ENCODE results near the gene KCNE2.

KCNE2 gene

DNA sequence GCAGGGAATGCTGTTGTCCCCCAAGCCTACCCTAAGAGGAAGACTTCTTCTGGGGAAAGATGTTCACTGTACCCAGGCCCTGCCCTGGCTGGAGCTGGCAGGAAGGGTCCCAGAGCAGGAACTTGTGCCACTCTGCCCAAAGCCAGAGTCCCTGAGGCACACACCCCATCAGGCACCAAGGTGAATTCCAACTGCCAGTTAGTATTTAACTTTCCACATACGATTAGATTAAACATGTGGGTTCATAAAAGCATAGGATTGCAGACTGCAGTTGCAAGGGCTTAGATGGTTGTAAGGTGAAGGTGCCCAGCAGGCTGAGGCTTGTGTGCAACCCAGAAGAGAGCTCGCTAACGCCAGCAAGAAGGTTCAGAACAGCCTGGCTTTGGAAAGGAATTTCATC lies at the start of gene KCNE2:
TSS of gene KCNE2 (plus strand) at position 274 of the 400 bp plus-strand sequence. CDS start 6,473 bp downstream, outside the sequence.
- Histone ChIP-seq H3K4me3 (no peak within 1 kb of the TSS), H3K27ac (no peak within 1 kb of the TSS)

DNA sequence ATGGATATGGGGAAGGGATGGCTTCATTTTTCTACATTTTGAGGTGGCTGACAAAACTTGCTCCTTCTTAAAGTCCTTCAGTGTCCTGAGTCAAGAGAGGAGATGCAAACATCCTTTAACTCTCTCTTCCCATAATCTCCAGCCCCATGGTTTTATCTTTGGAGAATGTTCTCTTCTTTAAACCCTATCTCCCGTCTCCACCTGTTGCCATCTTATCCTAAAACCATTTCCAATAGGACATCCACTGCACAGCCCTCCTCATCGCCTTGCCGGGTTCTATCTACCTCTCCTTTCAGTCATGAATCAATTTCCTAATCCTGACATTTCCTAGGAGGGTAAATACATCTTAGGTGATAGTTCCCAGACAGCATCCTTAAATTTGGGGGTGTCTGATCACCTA lies 44.2 kb upstream of the KCNE2 start:
- Histone ChIP-seq H3K27ac (peak overlapping the region in 2 of 21 experiments; percentile 22 to 44), H3K4me3 (no peak overlapping the region)

DNA sequence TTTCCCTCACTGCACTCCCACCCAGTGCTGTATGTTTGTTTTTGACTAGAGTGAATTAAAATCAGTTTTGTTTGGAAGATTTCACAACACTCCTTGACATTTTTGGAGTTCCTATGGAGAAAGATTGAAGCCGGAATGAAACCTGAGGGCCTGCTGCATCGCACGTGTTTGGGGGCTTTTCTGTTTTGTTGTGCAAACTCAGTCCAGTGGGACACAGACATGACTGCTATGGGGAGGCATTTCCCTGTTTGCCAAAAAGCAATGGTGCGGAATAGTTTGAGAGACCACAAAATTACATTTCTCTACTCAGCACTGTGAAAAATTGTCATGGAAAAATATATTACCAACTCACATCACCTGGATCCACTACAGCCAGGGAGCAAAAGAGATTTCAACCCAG lies 43.8 kb upstream of the KCNE2 start:
- Histone ChIP-seq H3K4me3 (no peak overlapping the region), H3K27ac (peak overlapping the region in 5 of 21 experiments; percentile 16 to 66 (median 43))

DNA sequence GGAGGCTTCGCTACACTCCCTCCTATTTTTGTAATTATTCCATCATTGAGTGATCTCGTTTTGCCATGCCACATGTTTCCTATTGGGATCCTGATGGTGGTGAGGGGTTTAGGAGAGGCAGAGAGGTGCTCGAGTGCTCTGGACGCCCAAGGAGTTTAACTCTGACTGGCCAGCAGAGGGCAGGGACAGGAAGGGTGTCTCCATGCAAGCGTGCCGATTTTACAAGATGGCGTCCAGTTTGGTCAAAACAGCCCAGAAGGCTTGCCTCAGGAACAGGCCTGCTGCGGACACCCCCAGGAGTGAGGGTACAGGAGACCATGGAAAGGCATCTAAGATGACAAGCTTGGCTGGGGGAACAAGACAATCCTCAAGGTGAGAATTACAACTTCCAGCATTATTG lies 33.8 kb upstream of the KCNE2 start:
- no peak overlapping the region for H3K4me3 ChIP-seq
- no peak overlapping the region for H3K27ac ChIP-seq

DNA sequence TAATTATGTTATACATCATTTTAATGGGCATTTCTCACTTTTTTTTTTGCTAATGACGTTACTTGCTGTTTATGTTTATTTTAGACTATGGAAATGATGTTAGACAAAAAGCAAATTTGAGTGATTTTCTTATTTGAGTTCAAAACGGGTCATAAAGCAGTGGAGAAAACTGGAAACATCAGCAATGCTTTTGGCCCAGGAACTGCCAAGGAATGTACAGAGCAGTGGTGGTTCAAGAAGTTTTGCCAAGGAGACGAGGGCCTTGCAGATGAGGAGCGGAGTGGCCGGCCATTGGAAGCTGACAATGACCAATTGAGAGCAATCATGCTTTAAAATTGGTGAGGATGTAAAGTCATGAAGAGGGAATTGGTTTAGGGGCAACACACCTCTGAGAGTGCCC lies 32.1 kb upstream of the KCNE2 start:
- no peak overlapping the region for H3K4me3 ChIP-seq
- peak overlapping the region in 1 of 21 experiments; percentile 86 for H3K27ac ChIP-seq

GRCh38 chr21:34332347-34332746 lies 31.5 kb upstream of the KCNE2 start:
- Histone ChIP-seq H3K4me3 (no peak overlapping the region), H3K27ac (peak overlapping the region in 5 of 21 experiments; percentile 10 to 86 (median 57))

GRCh38 chr21:34333121-34333739 lies 30.6 kb upstream of the KCNE2 start:
- no peak overlapping the region for H3K4me3 ChIP-seq
- peak overlapping the region in 6 of 21 experiments; percentile 41 to 86 (median 56) for H3K27ac ChIP-seq

- Histone ChIP-seq H3K4me3 (no peak overlapping the region), H3K27ac (peak overlapping the region in 8 of 21 experiments; percentile 4 to 72 (median 56))
These were observed 28.5 kb upstream of the KCNE2 start for GRCh38 chr21:34335316-34335715.

- Histone ChIP-seq H3K4me3 (no peak overlapping the region), H3K27ac (peak overlapping the region in 8 of 21 experiments; percentile 16 to 72 (median 57))
These were observed 27.6 kb upstream of the KCNE2 start for GRCh38 chr21:34336245-34336644.

DNA sequence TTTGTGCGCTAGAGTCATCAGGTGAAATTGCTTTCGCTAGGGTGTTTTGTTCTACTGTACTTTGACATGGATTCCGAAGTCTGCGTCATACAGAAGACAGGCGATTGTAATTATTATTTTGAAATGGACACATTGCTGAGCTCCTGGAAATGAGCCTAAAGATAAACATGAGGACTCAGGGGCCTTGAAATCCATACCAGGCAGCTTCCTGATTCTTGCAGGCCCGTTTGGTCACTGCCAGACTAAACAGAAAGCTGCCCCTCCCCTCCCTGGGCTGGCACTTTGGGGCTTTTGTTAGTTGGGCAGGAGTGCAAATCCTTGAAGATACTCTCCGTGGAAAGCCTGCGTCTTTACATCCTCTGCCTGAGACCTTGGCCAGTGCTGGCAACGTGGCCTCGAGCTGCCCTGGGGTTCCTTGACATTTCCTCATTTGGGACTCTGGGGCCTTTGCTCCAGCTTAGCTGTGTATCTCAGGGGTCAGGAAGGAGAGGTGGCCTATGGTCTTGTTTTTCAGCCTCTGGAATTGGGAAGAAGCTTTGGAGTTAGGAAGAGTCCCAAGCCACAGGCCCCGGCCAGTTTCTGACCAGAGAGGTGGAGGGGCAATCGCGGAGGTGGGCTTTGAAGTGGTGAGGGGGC lies 26.9 kb upstream of the KCNE2 start:
- Histone ChIP-seq H3K27ac (peak overlapping the region in 6 of 21 experiments; percentile 7 to 72 (median 40)), H3K4me3 (no peak overlapping the region)

DNA sequence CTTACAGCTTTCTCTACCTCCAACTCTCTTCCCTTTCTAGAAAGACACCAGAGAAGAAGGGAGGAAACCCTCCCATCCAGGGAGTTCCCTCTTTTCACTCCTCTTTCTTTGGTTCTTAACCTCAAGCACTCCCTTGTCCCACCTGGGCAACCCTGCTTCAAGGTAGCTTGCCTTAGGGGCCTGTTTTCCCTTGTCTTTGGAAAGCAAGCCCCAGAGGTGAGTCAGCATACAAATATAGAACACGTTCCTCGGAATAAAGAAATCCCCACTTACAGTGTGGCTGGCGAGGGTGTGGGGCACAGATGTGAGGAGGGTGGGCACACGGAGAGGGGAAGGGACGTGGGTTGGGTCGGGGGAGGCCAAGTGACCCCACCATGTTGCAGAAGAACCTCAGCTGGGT lies 26.1 kb upstream of the KCNE2 start:
- peak overlapping the region in 4 of 21 experiments; percentile 7 to 72 (median 34) for H3K27ac ChIP-seq
- H3K4me3 ChIP-seq = no peak overlapping the region

DNA sequence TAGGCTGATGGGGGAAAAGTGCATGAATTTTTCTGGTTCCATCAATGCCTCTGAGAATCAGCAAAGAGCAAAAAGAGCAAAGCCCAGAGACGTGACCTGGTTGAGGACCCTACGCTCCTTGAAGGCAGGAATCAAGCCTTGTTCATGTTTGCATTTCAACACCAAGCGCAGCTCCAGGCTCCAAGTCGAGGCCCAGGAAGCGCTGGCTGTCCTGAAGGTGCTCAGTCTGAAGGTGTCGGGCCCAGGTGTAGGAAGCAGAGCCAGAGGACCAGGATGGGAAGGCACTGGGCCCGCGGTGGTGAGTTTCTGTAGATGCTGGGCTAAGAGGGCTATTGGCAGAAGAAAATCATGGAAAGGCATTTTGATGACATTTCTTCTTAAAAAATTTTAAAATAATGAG lies 25.6 kb upstream of the KCNE2 start:
- H3K4me3 ChIP-seq = no peak overlapping the region
- H3K27ac ChIP-seq = peak overlapping the region in 3 of 21 experiments; percentile 7 to 55 (median 52)

- peak overlapping the region in 1 of 21 experiments; percentile 11 for H3K27ac ChIP-seq
- no peak overlapping the region for H3K4me3 ChIP-seq
These were observed 23.7 kb upstream of the KCNE2 start for GRCh38 chr21:34340061-34340460.

DNA sequence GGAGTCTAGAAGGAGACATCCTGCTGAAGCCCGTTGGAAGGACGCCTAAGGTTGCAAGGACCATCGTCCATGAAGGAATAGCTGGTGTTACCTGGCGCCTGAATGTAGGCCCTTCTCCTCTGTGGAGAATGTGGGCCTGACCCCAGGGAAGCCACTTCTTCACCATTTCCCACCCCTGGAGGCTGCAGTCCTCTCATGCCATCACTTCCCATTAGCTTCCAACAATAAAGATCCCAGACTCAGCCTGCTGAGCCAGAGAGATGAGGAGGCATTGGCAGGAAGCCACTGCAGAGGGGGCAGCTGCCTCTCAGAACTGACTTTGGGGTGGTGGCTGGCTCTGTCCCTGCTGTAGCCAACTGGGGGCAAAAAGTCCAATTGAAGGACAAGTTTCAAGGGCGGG lies 21.3 kb upstream of the KCNE2 start:
- Histone ChIP-seq H3K27ac (no peak overlapping the region), H3K4me3 (no peak overlapping the region)

DNA sequence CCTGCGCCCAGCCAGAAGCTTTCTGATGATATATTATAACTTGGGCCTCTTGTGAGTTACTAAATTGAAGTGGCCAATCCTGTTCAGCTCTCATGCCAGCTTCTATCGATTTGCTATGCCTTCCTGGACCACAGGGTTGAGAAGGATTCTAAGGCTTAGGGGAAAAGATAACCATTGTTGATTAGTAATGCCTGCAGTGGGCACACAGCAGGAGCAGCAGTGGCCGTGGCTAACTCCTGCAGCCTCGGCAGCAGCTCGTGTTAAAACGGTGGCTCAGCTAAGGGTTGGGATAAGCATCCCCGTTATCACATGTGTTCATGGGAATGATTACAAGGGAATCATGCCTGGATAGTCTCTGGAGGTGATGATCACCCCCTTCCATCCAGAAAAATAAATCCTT lies 20.5 kb upstream of the KCNE2 start:
- Histone ChIP-seq H3K27ac (no peak overlapping the region), H3K4me3 (no peak overlapping the region)

- no peak overlapping the region for H3K27ac ChIP-seq
- H3K4me3 ChIP-seq = no peak overlapping the region
These were observed 19.9 kb upstream of the KCNE2 start for GRCh38 chr21:34343838-34344381.

- H3K27ac ChIP-seq = peak overlapping the region in 1 of 21 experiments; percentile 29
- H3K4me3 ChIP-seq = no peak overlapping the region
These were observed 19.2 kb upstream of the KCNE2 start for GRCh38 chr21:34344584-34344983.

DNA sequence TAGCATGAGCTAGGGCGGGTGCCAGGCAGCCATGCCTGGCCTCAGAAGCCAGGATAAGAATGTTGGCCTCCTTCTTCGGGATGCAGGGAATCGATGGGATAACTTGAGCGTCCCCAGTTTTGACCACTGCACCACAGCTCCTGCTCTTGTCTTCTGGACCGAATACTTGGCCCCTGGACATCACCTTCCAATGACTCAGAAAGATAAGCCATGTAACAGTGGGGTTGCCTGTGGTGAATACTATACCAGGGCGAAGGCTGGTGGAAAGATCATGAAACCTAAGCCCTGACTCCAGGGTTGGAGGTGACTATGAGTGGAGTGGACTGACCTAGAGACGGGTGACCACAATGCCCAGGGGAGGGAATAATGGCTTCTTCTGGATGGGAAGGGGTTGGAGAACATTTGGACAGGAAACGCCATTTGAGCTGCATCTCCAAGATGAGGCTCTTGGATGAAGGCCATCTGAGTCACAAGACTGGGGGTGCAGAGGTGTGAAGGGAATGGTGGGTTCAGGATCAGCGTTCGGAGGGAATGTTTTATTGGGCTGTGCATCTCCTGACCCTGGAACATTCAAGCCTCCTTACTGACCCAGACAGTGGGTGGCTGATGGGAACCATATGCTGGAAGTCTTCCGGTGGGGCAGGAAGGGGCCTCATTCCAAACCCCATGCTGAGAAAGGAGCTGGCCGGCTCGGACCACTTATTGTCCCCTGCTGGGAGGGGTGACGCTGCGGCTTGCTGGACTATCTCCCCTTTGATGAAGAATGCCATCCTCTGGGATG lies 18.5 kb upstream of the KCNE2 start:
- Histone ChIP-seq H3K4me3 (no peak overlapping the region), H3K27ac (peak overlapping the region in 3 of 21 experiments; percentile 29 to 62 (median 34))

DNA sequence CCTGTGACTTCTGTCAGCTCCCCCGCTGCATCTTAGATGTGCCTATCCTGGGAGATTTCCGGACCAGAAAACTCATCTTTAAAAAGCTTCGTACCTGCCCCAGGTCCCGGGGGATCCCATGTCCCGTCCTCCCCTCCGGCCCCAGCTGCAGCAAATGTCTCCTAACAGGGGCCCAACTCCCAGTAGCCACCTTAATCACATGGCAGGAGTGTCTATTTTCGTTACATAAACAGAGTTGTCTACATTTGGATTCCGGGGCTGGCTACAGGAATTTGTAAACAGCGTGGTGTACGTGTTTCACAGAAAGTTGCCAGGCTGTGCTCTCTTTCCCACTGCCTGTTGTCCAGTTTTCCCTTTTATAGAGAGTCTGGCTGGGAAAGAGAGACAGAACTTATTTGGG lies 17.9 kb upstream of the KCNE2 start:
- peak overlapping the region in 3 of 21 experiments; percentile 22 to 62 (median 34) for H3K27ac ChIP-seq

GRCh38 chr21:34348890-34349519 lies 14.8 kb upstream of the KCNE2 start:
- no peak overlapping the region for H3K4me3 ChIP-seq

More for the DNA sequence above, 17.9 kb upstream of the KCNE2 start:
- H3K4me3 ChIP-seq = no peak overlapping the region

More at GRCh38 chr21:34348890-34349519, 14.8 kb upstream of the KCNE2 start:
- H3K27ac ChIP-seq = no peak overlapping the region

Data from skin epidermis (tissue), 12 donors.